GM23338 (cell line): ENCODE results near the gene EHD4. TPM values are rescaled to one million over a fixed set of nuclear protein-coding genes. Genes with fewer than 3 reads are reported as not detected.

Source experiments
- ATAC-seq: fragments of 200-7000 bp; cut with Tn5 transposase; 3 replicates; pipeline ENCODE4 v1.9.1; 2020
- DNase-seq: peaks from one replicate; pipeline ENCODE4 v3.0.0-alpha.2; 2015; ENCODE audit warnings: low spot score
- H2AFZ ChIP-seq: fragments of 200-600 bp; sonication (generic); 2 replicates; pipeline ENCODE4 v1.8.0; 2016; ENCODE audit warnings: antibody characterized with exemption, mild to moderate bottlenecking, moderate library complexity
- H3F3A ChIP-seq: fragments of 200-600 bp; sonication (generic); replicated peaks from 2 replicates; pipeline ENCODE4 v1.8.0; 2017; ENCODE audit warnings: antibody characterized with exemption, mixed run types, low read depth
- H3K27ac ChIP-seq: fragments of 200-600 bp; sonication (generic); 2 replicates; pipeline ENCODE4 v1.6.1; 2016; ENCODE audit warnings: low read depth
- H3K27me3 ChIP-seq: fragments of 200-600 bp; sonication (generic); 2 replicates; pipeline ENCODE4 v1.8.0; 2016; ENCODE audit warnings: mild to moderate bottlenecking, mixed run types, moderate library complexity; ENCODE audit not compliant: insufficient read depth
- H3K36me3 ChIP-seq: fragments of 200-600 bp; sonication (generic); 2 replicates; pipeline ENCODE4 v1.8.0; 2016; ENCODE audit warnings: mild to moderate bottlenecking; ENCODE audit not compliant: insufficient read depth
- H3K4me1 ChIP-seq: fragments of 200-600 bp; sonication (generic); 2 replicates; pipeline ENCODE4 v1.8.0; 2016; ENCODE audit warnings: mild to moderate bottlenecking, moderate library complexity; ENCODE audit not compliant: insufficient read depth
- H3K4me2 ChIP-seq: fragments of 200-600 bp; sonication (generic); 2 replicates; pipeline ENCODE4 v1.7.1; 2017; ENCODE audit warnings: mixed run types
- H3K4me3 ChIP-seq: fragments of 200-600 bp; sonication (generic); 2 replicates; pipeline ENCODE4 v1.6.1; 2016; ENCODE audit warnings: mixed run types
- H3K79me2 ChIP-seq: fragments of 200-600 bp; sonication (generic); replicated peaks from 2 replicates; pipeline ENCODE4 v1.8.0; 2017; ENCODE audit warnings: mild to moderate bottlenecking; ENCODE audit not compliant: insufficient read depth
- H3K9me2 ChIP-seq: fragments of 200-600 bp; sonication (generic); 2 replicates; pipeline ENCODE4 v1.8.0; 2017; ENCODE audit not compliant: insufficient read depth
- H4K20me1 ChIP-seq: fragments of 200-600 bp; sonication (generic); replicated peaks from 2 replicates; pipeline ENCODE4 v1.8.0; 2017; ENCODE audit warnings: mild to moderate bottlenecking; ENCODE audit not compliant: insufficient read depth
- H3K27ac Mint-ChIP-seq: 2 replicates; pipeline ENCODE4 v1.8.0; 2020; ENCODE audit warnings: inconsistent platforms, mild to moderate bottlenecking, moderate library complexity, mixed read lengths
- H3K27me3 Mint-ChIP-seq: 3 replicates; pipeline ENCODE4 v1.8.0; 2022; ENCODE audit warnings: low read depth, mild to moderate bottlenecking, moderate library complexity, mixed read lengths, inconsistent platforms; ENCODE audit not compliant: insufficient read depth, poor library complexity
- H3K36me3 Mint-ChIP-seq: 3 replicates; pipeline ENCODE4 v1.8.0; 2021; ENCODE audit warnings: low read depth, mild to moderate bottlenecking, inconsistent platforms, moderate library complexity, mixed read lengths
- H3K4me1 Mint-ChIP-seq: 3 replicates; pipeline ENCODE4 v1.8.0; 2020; ENCODE audit warnings: mild to moderate bottlenecking, inconsistent platforms, mixed read lengths
- H3K4me3 Mint-ChIP-seq: 3 replicates; pipeline ENCODE4 v1.8.0; 2021; ENCODE audit warnings: moderate library complexity, mild to moderate bottlenecking, inconsistent platforms, mixed read lengths
- H3K9me3 Mint-ChIP-seq: 3 replicates; pipeline ENCODE4 v1.8.0; 2020; ENCODE audit warnings: moderate library complexity, mild to moderate bottlenecking, inconsistent platforms, mixed read lengths
- CREB1 ChIP-seq: fragments of 250-450 bp; sonication (Bioruptor Pico); IDR thresholded peaks from 2 replicates; pipeline ENCODE4 v1.5.0; 2020; ENCODE audit warnings: low read depth, mild to moderate bottlenecking, moderate library complexity
- CTCF ChIP-seq, 2 experiments: fragments of 200-600 bp in 1 of 2; sonication (generic) in 1 of 2; conservative IDR thresholded peaks; 2 replicates each; pipeline versions ENCODE4 v1.5.1 to v1.6.1; 2016 to 2017; ENCODE audit warnings: antibody characterized with exemption in 2 of 2, low read depth in 2 of 2, mild to moderate bottlenecking in 2 of 2, moderate library complexity in 1 of 2
- ETS1 ChIP-seq: IDR thresholded peaks from 2 replicates; pipeline ENCODE4 v1.6.1; 2016; ENCODE audit warnings: antibody characterized with exemption
- EZH2phosphoT487 ChIP-seq: fragments of 200-600 bp; sonication (generic); IDR thresholded peaks from one replicate; pipeline ENCODE4 v1.8.1; 2018; ENCODE audit warnings: antibody characterized with exemption; ENCODE audit not compliant: unreplicated experiment
- JUNB ChIP-seq: IDR thresholded peaks from one replicate; pipeline ENCODE4 v1.6.1; 2016; ENCODE audit warnings: antibody characterized with exemption; ENCODE audit not compliant: unreplicated experiment
- NANOG ChIP-seq: IDR thresholded peaks from 2 replicates; pipeline ENCODE4 v1.6.1; 2016; ENCODE audit warnings: antibody characterized with exemption, borderline replicate concordance
- POLR2AphosphoS5 ChIP-seq: IDR thresholded peaks from 2 replicates; pipeline ENCODE4 v1.6.1; 2016; ENCODE audit warnings: antibody characterized with exemption, low read depth
- REST ChIP-seq: IDR thresholded peaks from one replicate; pipeline ENCODE4 v1.6.1; 2018; ENCODE audit warnings: antibody characterized with exemption; ENCODE audit not compliant: unreplicated experiment
- ZNF331 ChIP-seq: fragments of 250-450 bp; sonication (Bioruptor Pico); IDR thresholded peaks from 2 replicates; pipeline ENCODE4 v1.5.0; 2020; ENCODE audit warnings: low read depth, mild to moderate bottlenecking, moderate library complexity
- polyA plus RNA-seq: library from polyadenylated mRNA; unstranded; fragments of >200 nt; fragmentation: Nextera tagmentation; extraction: Ambion mirVana; gene quantifications from 2 replicates; pipeline ENCODE4 v1.2.1, GENCODE V29; 2016
- total RNA-seq: library from RNA; depleted of rRNA; stranded (reverse); fragments of >200 nt; shearing (Covaris generic); gene quantifications from 2 replicates; pipeline ENCODE4 v1.2.3, GENCODE V29; 2014

The EHD4 gene
- total and polyA plus RNA-seq, 2 experiments from 2014 or later, result 13.0 to 31.0 TPM

- TF ChIP-seq REST (no peak), POLR2AphosphoS5 (no peak), ETS1 (no peak), CREB1 (CRISPR knock-in tag) (no peak), CTCF (conservative IDR thresholded peaks at IDR 0.05; ENCODE audit: low read depth in 2 of 2) (no peak)
These were observed 20.4 kb upstream of the EHD4 start (continued) for GRCh38 chr15:41992803-41993190.

- Histone ChIP-seq H3K4me3 (no peak overlapping the region), H3K27me3 (no peaks in the 10 kb centered on the region), H4K20me1 (no peaks in the 10 kb centered on the region), H3K4me1 (peaks cover 8% of the 10 kb centered on the region; the same call in 1 of the 2 replicates), H3K4me2 (no peak overlapping the region), H3K9me2 (no peaks in the 10 kb centered on the region), H3K79me2 (no peaks in the 10 kb centered on the region), H3F3A (no peaks in the 10 kb centered on the region), H2AFZ (no peak overlapping the region), H3K36me3 (no peaks in the 10 kb centered on the region), H3K27ac (no peak overlapping the region)
- H3K27ac Mint-ChIP-seq, result no peak overlapping the region
- H3K9me3 Mint-ChIP-seq, result no peaks in the 10 kb centered on the region
- no peaks in the 10 kb centered on the region for H3K36me3 Mint-ChIP-seq
- H3K27me3 Mint-ChIP-seq, result peaks cover 7% of the 10 kb centered on the region
- peaks cover 7% of the 10 kb centered on the region for H3K4me1 Mint-ChIP-seq
- ATAC-seq (no peak), DNase-seq (no peak)
- H3K4me3 Mint-ChIP-seq, result no peak overlapping the region
- TF ChIP-seq CTCF (conservative IDR thresholded peaks at IDR 0.05; ENCODE audit: low read depth in 2 of 2) (no peak), CREB1 (CRISPR knock-in tag) (no peak), ZNF331 (CRISPR knock-in tag) (no peak), REST (no peak), NANOG (no peak), JUNB (no peak), ETS1 (no peak), EZH2phosphoT487 (no peak)
These were observed 19.9 kb upstream of the EHD4 start for GRCh38 chr15:41992151-41992802.
